ENCODE measurements around the gene PDZD2. TPM values are rescaled to one million over a fixed set of nuclear protein-coding genes. Genes with fewer than 3 reads are reported as not detected.
A peak's percentile ranks its signal among the peaks of the same experiment; 100 is the strongest.

Gene PDZD2
- total RNA-seq, 5 donors from 2014 or later (not counting 1 experiment from before 2014, with no cell fraction given), result 0.66 to 2.2 (median 1.2) TPM

- H3K4me1 Mint-ChIP-seq, result peaks cover 31 to 46% (median 32%) of the 10 kb centered on the region in 3 donors
- CTCF ChIA-PET, result interaction anchor here in 1 of 2 donors (0.6 to 1.0 kb wide), 2 partner anchors 210 to 588 kb away, joined by 5 to 9 read pairs; no protein-coding TSS in a partner anchor
Measured at GRCh38 chr5:31867219-31867618, 228.3 kb downstream of the PDZD2 start.

GRCh38 chr5:31880449-31880848, 241.5 kb downstream of the PDZD2 start:
- no peaks in the 10 kb centered on the region for H3K36me3 Mint-ChIP-seq
- H3K27ac Mint-ChIP-seq, result no peak overlapping the region
- Histone ChIP-seq H3K36me3 (ENCODE audit: control insufficient read depth in 2 of 2, extremely low read depth in 1 of 2, insufficient read depth in 1 of 2, low read length in 1 of 2) (no peaks in the 10 kb centered on the region), H3K9me3 (no peaks in the 10 kb centered on the region), H3K4me3 (ENCODE audit: control insufficient read depth in 1 of 2, extremely low read depth in 1 of 2, low read length in 1 of 2) (no peak overlapping the region), H3K27ac (ENCODE audit: low read length) (no peak overlapping the region), H3K27me3 (replicated peaks in 1 of 2; ENCODE audit: control insufficient read depth in 2 of 2, extremely low read depth in 1 of 2, insufficient read depth in 2 of 2, low read length in 1 of 2) (peaks cover 0 to 4% of the 10 kb centered on the region in 2 experiments), H3K4me1 (ENCODE audit: control insufficient read depth in 1 of 2, extremely low read depth in 1 of 2, insufficient read depth in 2 of 2, low read length in 2 of 2) (no peaks in the 10 kb centered on the region)
- ATAC-seq (replicated peaks in 1 of 4), result no peak
- no peaks in the 10 kb centered on the region for H3K27me3 Mint-ChIP-seq
- H3K4me3 Mint-ChIP-seq, result no peak overlapping the region
- ChIA-PET CTCF (interaction anchor here in 1 of 2 donors (0.6 kb wide), 1 partner anchor 9 kb away, joined by 3 read pairs; no protein-coding TSS in a partner anchor), POLR2A (interaction anchor here (0.5 to 0.6 kb wide), 2 partner anchors 29 to 116 kb away, joined by 3 to 4 read pairs; no protein-coding TSS in a partner anchor)
- WGBS (ENCODE audit: insufficient coverage), result 88% methylated on average over 1 of the region's 3 CpGs
- no peak for DNase-seq
- no peaks in the 10 kb centered on the region for H3K9me3 Mint-ChIP-seq
- no peaks in the 10 kb centered on the region for H3K4me1 Mint-ChIP-seq

More at GRCh38 chr5:31867219-31867618, 228.3 kb downstream of the PDZD2 start:
- POLR2A ChIA-PET, result interaction anchor here in 1 of 2 donors (0.6 kb wide), 1 partner anchor 106 kb away, joined by 3 read pairs; no protein-coding TSS in a partner anchor
- WGBS (ENCODE audit: insufficient coverage), result 21% methylated on average over 4 of the region's 4 CpGs
- DNase-seq, result peak in 21 of 35 experiments; percentile 5 to 55 (median 17)
- peaks cover 14 to 49% of the 10 kb centered on the region in 2 experiments for H3K4me1 ChIP-seq (ENCODE audit: control insufficient read depth in 1 of 2, extremely low read depth in 1 of 2, insufficient read depth in 2 of 2, low read length in 2 of 2)
- Mint-ChIP-seq H3K9me3 (no peaks in the 10 kb centered on the region), H3K27me3 (peaks cover 0 to 12% of the 10 kb centered on the region in 2 donors), H3K36me3 (no peaks in the 10 kb centered on the region), H3K4me3 (peak overlapping the region in 2 of 3 donors; percentile 64 to 77), H3K27ac (peak overlapping the region; percentile 96 to 97)
- peaks cover 0 to 11% of the 10 kb centered on the region in 2 experiments for H3K27me3 ChIP-seq (replicated peaks in 1 of 2; ENCODE audit: control insufficient read depth in 2 of 2, extremely low read depth in 1 of 2, insufficient read depth in 2 of 2, low read length in 1 of 2)
- H3K9me3 ChIP-seq, result no peaks in the 10 kb centered on the region
- no peaks in the 10 kb centered on the region for H3K36me3 ChIP-seq (ENCODE audit: control insufficient read depth in 2 of 2, extremely low read depth in 1 of 2, insufficient read depth in 1 of 2, low read length in 1 of 2)
- H3K27ac ChIP-seq (ENCODE audit: low read length), result no peak overlapping the region
- no peak overlapping the region for H3K4me3 ChIP-seq (ENCODE audit: control insufficient read depth in 1 of 2, extremely low read depth in 1 of 2, low read length in 1 of 2)
- ATAC-seq (replicated peaks in 1 of 4), result peak; percentile 68 to 92 (median 80)

DNA sequence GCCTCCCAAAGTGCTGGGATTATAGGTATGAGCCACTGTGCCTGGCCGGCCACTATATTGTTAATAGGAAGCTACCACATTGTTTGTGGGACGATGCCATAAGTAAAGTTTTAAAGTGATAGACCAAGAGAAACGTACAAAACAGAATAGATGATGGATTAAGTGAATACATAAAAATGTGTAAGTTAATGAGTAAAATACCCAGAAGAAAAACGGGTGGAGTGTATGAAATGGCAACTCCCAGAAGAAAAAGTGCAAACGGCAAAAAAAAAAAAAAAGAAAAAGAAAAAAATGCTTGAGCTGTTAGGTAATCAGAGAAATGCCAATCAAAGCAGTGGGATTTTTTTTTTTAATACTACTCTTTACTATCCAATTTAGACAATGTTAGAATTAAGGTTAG, 246.0 kb downstream of the PDZD2 start:
- peaks cover 0 to 4% of the 10 kb centered on the region in 2 donors for H3K27me3 Mint-ChIP-seq

DNA sequence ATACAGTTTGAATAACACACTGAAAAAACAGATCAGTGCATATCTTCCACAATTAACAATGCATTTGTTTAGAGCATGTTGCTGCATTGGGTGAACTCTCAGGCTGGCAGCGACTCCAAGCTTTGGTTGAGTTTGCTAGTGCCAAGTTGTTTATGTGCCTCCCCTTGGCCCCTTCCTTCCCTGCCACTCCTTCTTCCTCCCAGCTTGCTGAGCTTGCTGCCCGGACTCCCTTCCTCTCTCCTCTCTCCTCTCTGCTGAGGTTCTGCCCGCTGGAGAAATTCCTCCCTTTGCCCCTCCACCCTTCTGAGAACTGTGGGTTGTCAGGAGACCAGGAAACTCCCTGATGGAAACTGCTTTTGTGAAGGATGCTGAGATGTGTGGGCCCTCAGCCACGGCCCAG, 247.3 kb downstream of the PDZD2 start:
- DNase-seq (no peak), ATAC-seq (replicated peaks in 1 of 4) (no peak)
- Mint-ChIP-seq H3K36me3 (no peaks in the 10 kb centered on the region), H3K27ac (no peak overlapping the region), H3K9me3 (no peaks in the 10 kb centered on the region), H3K4me3 (no peak overlapping the region), H3K27me3 (peaks cover 0 to 4% of the 10 kb centered on the region in 2 donors), H3K4me1 (no peaks in the 10 kb centered on the region)
- 60% methylated on average over 1 of the region's 4 CpGs for WGBS (ENCODE audit: insufficient coverage)
- H3K4me3 ChIP-seq (ENCODE audit: control insufficient read depth in 1 of 2, extremely low read depth in 1 of 2, low read length in 1 of 2), result no peak overlapping the region
- ChIA-PET POLR2A (no interaction called here), CTCF (no interaction called here)
- H3K9me3 ChIP-seq, result no peaks in the 10 kb centered on the region
- peaks cover 0 to 4% of the 10 kb centered on the region in 2 experiments for H3K27me3 ChIP-seq (replicated peaks in 1 of 2; ENCODE audit: control insufficient read depth in 2 of 2, extremely low read depth in 1 of 2, insufficient read depth in 2 of 2, low read length in 1 of 2)
- no peak overlapping the region for H3K27ac ChIP-seq (ENCODE audit: low read length)
- H3K4me1 ChIP-seq (ENCODE audit: control insufficient read depth in 1 of 2, extremely low read depth in 1 of 2, insufficient read depth in 2 of 2, low read length in 2 of 2), result no peaks in the 10 kb centered on the region
- no peaks in the 10 kb centered on the region for H3K36me3 ChIP-seq (ENCODE audit: control insufficient read depth in 2 of 2, extremely low read depth in 1 of 2, insufficient read depth in 1 of 2, low read length in 1 of 2)

More for the DNA sequence above, 246.0 kb downstream of the PDZD2 start:
- ChIA-PET CTCF (interaction anchor here in 1 of 2 donors (1.0 kb wide), 1 partner anchor 56 kb away, joined by 4 read pairs; no protein-coding TSS in a partner anchor), POLR2A (no interaction called here)
- WGBS (ENCODE audit: insufficient coverage), result 100% methylated on average over 1 of the region's 5 CpGs
- Histone ChIP-seq H3K36me3 (ENCODE audit: control insufficient read depth in 2 of 2, extremely low read depth in 1 of 2, insufficient read depth in 1 of 2, low read length in 1 of 2) (no peaks in the 10 kb centered on the region), H3K27me3 (replicated peaks in 1 of 2; ENCODE audit: control insufficient read depth in 2 of 2, extremely low read depth in 1 of 2, insufficient read depth in 2 of 2, low read length in 1 of 2) (peaks cover 0 to 4% of the 10 kb centered on the region in 2 experiments), H3K4me1 (ENCODE audit: control insufficient read depth in 1 of 2, extremely low read depth in 1 of 2, insufficient read depth in 2 of 2, low read length in 2 of 2) (no peaks in the 10 kb centered on the region), H3K4me3 (ENCODE audit: control insufficient read depth in 1 of 2, extremely low read depth in 1 of 2, low read length in 1 of 2) (no peak overlapping the region), H3K9me3 (no peaks in the 10 kb centered on the region), H3K27ac (ENCODE audit: low read length) (no peak overlapping the region)
- Mint-ChIP-seq H3K4me1 (no peaks in the 10 kb centered on the region), H3K9me3 (no peaks in the 10 kb centered on the region), H3K27ac (no peak overlapping the region), H3K36me3 (no peaks in the 10 kb centered on the region), H3K4me3 (no peak overlapping the region)
- ATAC-seq (replicated peaks in 1 of 4) (no peak), DNase-seq (no peak)

DNA sequence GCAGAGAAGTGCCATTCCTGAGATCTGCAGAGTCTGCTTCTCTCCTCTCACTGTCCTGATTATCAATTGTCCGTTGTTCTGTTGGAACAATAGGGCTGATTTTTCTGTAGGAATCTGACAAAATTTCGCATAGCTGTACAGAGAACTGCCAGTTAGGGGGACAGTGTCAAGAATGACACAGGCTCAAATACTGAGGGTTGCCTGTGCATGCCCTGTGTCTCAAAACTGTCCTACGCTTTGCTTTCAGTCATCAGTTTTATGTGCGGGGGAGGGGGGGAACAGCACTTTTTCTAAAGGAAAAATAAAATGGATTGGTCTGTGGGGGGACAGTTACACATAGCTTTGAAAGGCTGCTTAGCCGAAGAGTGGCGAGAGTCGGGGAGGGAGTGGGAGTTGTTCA, 248.6 kb downstream of the PDZD2 start:
- Mint-ChIP-seq H3K4me1 (no peaks in the 10 kb centered on the region), H3K27me3 (peaks cover 0 to 4% of the 10 kb centered on the region in 2 donors), H3K4me3 (no peak overlapping the region), H3K9me3 (no peaks in the 10 kb centered on the region), H3K36me3 (no peaks in the 10 kb centered on the region), H3K27ac (no peak overlapping the region)
- H3K36me3 ChIP-seq (ENCODE audit: control insufficient read depth in 2 of 2, extremely low read depth in 1 of 2, insufficient read depth in 1 of 2, low read length in 1 of 2), result no peaks in the 10 kb centered on the region
- DNase-seq, result no peak
- POLR2A ChIA-PET, result no interaction called here
- ATAC-seq (replicated peaks in 1 of 4), result no peak
- H3K4me1 ChIP-seq (ENCODE audit: control insufficient read depth in 1 of 2, extremely low read depth in 1 of 2, insufficient read depth in 2 of 2, low read length in 2 of 2), result no peaks in the 10 kb centered on the region
- WGBS (ENCODE audit: insufficient coverage), result 96% methylated on average over 6 of the region's 7 CpGs
- H3K9me3 ChIP-seq, result no peaks in the 10 kb centered on the region
- no peak overlapping the region for H3K4me3 ChIP-seq (ENCODE audit: control insufficient read depth in 1 of 2, extremely low read depth in 1 of 2, low read length in 1 of 2)
- CTCF ChIA-PET, result no interaction called here
- H3K27me3 ChIP-seq (replicated peaks in 1 of 2; ENCODE audit: control insufficient read depth in 2 of 2, extremely low read depth in 1 of 2, insufficient read depth in 2 of 2, low read length in 1 of 2), result peaks cover 0 to 4% of the 10 kb centered on the region in 2 experiments
- H3K27ac ChIP-seq (ENCODE audit: low read length), result no peak overlapping the region

GRCh38 chr5:31888564-31888963, 249.6 kb downstream of the PDZD2 start:
- Histone ChIP-seq H3K4me3 (ENCODE audit: control insufficient read depth in 1 of 2, extremely low read depth in 1 of 2, low read length in 1 of 2) (no peak overlapping the region), H3K36me3 (ENCODE audit: control insufficient read depth in 2 of 2, extremely low read depth in 1 of 2, insufficient read depth in 1 of 2, low read length in 1 of 2) (no peaks in the 10 kb centered on the region), H3K9me3 (no peaks in the 10 kb centered on the region), H3K27ac (ENCODE audit: low read length) (no peak overlapping the region), H3K4me1 (ENCODE audit: control insufficient read depth in 1 of 2, extremely low read depth in 1 of 2, insufficient read depth in 2 of 2, low read length in 2 of 2) (no peaks in the 10 kb centered on the region), H3K27me3 (replicated peaks in 1 of 2; ENCODE audit: control insufficient read depth in 2 of 2, extremely low read depth in 1 of 2, insufficient read depth in 2 of 2, low read length in 1 of 2) (peaks cover 0 to 4% of the 10 kb centered on the region in 2 experiments)
- H3K9me3 Mint-ChIP-seq, result no peaks in the 10 kb centered on the region
- no CpG with 5 or more reads among the region's 3 CpGs for WGBS (ENCODE audit: insufficient coverage)
- H3K36me3 Mint-ChIP-seq, result no peaks in the 10 kb centered on the region
- H3K4me1 Mint-ChIP-seq, result no peaks in the 10 kb centered on the region
- DNase-seq (no peak), ATAC-seq (replicated peaks in 1 of 4) (no peak)
- ChIA-PET CTCF (no interaction called here), POLR2A (no interaction called here)
- no peak overlapping the region for H3K4me3 Mint-ChIP-seq
- H3K27ac Mint-ChIP-seq, result no peak overlapping the region
- peaks cover 0 to 4% of the 10 kb centered on the region in 2 donors for H3K27me3 Mint-ChIP-seq

Data from T-cell (primary cell).